Left ventricle myocardium superior (tissue), 1 donor: ENCODE results near the gene UGT1A7. TPM values are rescaled to one million over a fixed set of nuclear protein-coding genes. Genes with fewer than 3 reads are reported as not detected.
"Not testable (repeated sequence)": the region's sequence is repeated elsewhere in the genome, so short reads cannot be mapped to it uniquely, and the experiment has no call there.

Experiments used
- ATAC-seq: fragments of 200-7000 bp; cut with Tn5 transposase; one replicate; pipeline ENCODE4 v1.9.1; 2020; ENCODE audit warnings: mild to moderate bottlenecking, moderate library complexity
- DNase-seq: peaks from one replicate; pipeline ENCODE4 v3.0.0-alpha.2; 2020
- intact Hi-C: fragments of 100-400 bp; cut with micrococcal nuclease; formaldehyde crosslinking; loops from one replicate; pipeline ENCODE4 v1.11.0; 2022
- long read RNA-seq: library from polyadenylated mRNA; unstranded; transcript quantifications from one replicate; pipeline ENCODE4 v2.0.0, GENCODE V29; 2021
- total RNA-seq: library from RNA; stranded (reverse); fragmentation: NEBNext Ultra II Directional; extraction: Animal tissue kit (Norgen Biotek cat#: 25700); gene quantifications from one replicate; pipeline ENCODE4 v1.2.1, GENCODE V29; 2021
- donor health status: DM: no; HTN: yes; CAD: no; lungs with severe emphysema.

UGT1A7 gene
- total RNA-seq = not detected
- long read RNA-seq = 0 reads

DNA sequence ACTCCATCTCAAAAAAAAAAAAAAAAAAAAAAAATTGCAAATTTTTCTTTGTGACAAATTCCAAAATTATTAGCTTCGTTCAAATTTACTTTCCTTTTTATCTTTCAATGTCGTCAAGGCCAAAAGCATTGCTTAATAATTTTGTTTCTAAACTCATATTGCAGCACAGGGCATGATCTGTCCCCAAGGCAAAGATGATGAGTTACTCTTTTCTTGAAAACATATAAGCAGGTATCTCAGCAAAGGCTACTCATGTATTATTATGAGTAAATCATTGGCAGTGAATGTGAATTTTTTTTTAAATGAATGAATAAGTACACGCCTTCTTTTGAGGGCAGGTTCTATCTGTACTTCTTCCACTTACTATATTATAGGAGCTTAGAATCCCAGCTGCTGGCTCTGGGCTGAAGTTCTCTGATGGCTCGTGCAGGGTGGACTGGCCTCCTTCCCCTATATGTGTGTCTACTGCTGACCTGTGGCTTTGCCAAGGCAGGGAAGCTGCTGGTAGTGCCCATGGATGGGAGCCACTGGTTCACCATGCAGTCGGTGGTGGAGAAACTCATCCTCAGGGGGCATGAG, at the start of gene UGT1A7:
TSS of gene UGT1A7 (plus strand) at position 381 of the 579 bp plus-strand sequence. CDS start at position 418, 37 bp downstream.
- intact Hi-C loops = no loop called here
- ATAC-seq (no peak), DNase-seq (no peak)

GRCh38 chr2:233636306-233636705, 45.4 kb upstream of the UGT1A7 start, which contains the start of gene UGT1A10:
Gene UGT1A10, plus strand, starts transcription at chr2:233636448. Its CDS starts 75 bp downstream, at chr2:233636523.
- intact Hi-C loops, ATAC-seq, DNase-seq: not testable (repeated sequence)

DNA sequence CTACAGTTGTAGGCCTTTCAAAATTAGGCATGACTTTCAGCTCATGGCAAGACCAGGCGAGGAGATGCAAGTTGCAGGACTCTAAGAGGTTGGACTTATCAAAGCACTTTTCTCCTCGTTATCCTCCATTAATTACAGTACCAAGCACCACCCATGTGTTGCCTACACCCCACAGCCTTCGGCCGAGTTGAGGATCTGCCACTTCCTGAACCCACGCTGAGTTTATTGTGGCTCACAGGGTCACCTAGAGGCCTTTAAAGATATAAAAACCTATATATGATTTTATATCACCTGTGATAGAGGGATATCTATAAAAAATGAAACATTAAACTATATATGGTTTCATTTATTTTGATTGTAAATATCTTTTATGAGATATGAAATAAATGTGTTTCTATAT, 42.9 kb upstream of the UGT1A7 start:
- intact Hi-C loops = no loop called here
- no peak for ATAC-seq

GRCh38 chr2:233639860-233640259, 41.8 kb upstream of the UGT1A7 start:
- intact Hi-C loops = no loop called here
- DNase-seq (no peak), ATAC-seq (no peak)

More for the DNA sequence above, 42.9 kb upstream of the UGT1A7 start:
- no peak for DNase-seq

DNA sequence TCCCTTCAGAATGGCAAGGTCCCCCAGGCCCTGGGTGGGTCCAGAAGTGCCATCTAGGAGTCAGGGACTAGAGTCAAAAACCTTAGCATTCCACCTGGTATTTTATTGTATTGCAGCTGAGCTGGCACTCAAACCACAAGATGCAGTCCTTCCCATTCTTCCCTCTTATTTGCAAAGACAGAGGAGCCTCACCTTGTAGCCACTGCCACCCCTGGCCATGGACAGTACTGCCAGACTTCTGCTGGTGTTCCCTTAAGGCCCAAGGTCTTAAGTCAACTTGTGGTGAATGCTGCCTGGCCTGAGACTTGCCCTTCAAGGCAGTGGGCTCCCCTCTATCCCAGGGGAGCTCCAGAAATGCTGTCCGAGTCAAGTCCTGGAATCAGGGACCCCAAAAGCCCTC, 38.6 kb upstream of the UGT1A7 start:
- DNase-seq (no peak), ATAC-seq (no peak)
- intact Hi-C loops = no loop called here

DNA sequence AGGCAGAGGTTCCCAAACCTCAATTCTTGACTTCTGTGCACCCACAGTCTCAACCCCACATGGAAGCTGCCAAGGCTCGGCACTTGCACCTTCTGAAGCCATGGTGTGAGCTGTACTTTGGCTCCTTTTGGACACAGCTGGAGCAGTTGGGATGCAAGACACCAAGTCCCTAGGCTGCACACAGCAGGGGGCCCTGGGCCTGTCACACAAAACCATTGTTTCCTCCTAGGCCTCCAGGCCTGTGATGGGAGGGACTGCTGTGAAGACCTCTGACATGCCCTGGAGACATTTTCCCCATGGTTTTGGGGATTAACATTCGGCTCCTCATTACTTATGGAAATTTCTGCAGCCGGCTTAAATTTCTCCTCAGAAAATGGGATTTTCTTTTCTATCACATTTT, 35.7 kb upstream of the UGT1A7 start:
- intact Hi-C loops, ATAC-seq, DNase-seq: not testable (repeated sequence)

GRCh38 chr2:233650981-233651380, 30.7 kb upstream of the UGT1A7 start:
- ATAC-seq (no peak), DNase-seq (no peak)
- intact Hi-C loops = no loop called here

DNA sequence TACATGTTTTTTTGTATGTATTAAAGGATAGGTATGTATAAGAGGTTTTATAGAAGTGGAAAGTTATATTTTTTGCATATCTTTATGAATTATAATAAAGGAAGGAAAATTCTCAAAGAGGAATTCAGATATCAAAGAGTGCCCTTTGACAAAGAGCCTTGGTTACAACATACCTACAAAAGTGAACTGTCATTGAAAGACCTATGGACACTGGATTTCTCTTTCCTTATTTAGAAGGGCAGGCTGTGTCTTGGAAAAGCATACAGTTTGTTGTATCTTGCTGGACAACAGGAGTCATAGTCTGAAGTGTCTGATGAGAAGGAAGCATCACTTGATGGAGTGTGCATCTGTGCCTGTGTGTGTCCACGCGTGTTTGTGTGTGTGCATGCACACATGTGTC, 30.3 kb upstream of the UGT1A7 start:
- DNase-seq (no peak), ATAC-seq (no peak)

GRCh38 chr2:233654501-233654900, 27.2 kb upstream of the UGT1A7 start:
- intact Hi-C loops = no loop called here
- DNase-seq = no peak
- no peak for ATAC-seq

More for the DNA sequence above, 30.3 kb upstream of the UGT1A7 start:
- intact Hi-C loops = no loop called here

DNA sequence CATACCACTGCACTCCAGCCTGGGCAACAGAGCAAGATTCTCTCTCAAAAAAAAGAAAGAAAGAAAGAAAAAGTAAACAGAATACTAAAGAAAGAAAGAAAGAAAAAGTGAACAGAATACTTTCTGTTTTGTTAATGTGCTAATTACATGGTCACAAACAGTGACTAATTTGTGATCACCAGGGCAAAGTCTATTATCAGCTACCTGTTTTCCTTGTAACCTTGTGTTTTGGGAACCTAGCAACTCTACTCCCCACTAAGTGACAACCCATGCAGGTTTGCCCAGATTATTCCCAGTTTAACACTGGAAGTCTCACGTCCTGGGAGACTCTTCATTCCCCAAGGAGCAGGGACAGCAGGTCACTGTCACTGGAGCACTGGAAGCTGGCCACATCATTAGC, 26.7 kb upstream of the UGT1A7 start:
- ATAC-seq = no peak
- intact Hi-C loops = no loop called here
- DNase-seq = no peak

DNA sequence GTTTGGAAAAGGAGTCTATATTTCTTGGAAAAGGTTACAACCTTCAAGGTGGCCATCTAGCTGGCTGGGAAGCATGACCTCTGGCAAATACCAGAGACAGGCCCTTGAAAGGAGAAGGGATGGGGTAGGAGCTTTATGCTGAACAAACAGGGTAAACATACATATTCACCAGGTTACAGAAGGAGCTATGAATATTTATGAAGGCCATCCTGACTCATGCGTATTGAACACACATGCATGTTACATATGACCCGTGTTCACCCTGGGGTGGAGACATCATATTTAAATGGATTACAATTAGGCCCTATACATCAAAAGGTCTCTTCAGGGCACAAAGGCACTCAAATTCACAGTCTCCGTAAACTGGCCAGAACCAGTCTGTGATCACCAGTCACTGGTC, 25.8 kb upstream of the UGT1A7 start:
- intact Hi-C loops, DNase-seq, ATAC-seq: not testable (repeated sequence)

GRCh38 chr2:233656443-233656842, 25.3 kb upstream of the UGT1A7 start:
- ATAC-seq = no peak
- intact Hi-C loops = no loop called here
- DNase-seq = no peak

GRCh38 chr2:233658610-233659009, 23.1 kb upstream of the UGT1A7 start:
- DNase-seq (no peak), ATAC-seq (no peak)
- intact Hi-C loops = no loop called here

- no peak for ATAC-seq
- intact Hi-C loops = no loop called here
Measured at GRCh38 chr2:233663911-233664310, 17.8 kb upstream of the UGT1A7 start.

GRCh38 chr2:233668605-233669260, 13.0 kb upstream of the UGT1A7 start:
- intact Hi-C loops = no loop called here
- no peak for ATAC-seq
- no peak for DNase-seq

More at GRCh38 chr2:233663911-233664310, 17.8 kb upstream of the UGT1A7 start:
- DNase-seq = no peak

DNA sequence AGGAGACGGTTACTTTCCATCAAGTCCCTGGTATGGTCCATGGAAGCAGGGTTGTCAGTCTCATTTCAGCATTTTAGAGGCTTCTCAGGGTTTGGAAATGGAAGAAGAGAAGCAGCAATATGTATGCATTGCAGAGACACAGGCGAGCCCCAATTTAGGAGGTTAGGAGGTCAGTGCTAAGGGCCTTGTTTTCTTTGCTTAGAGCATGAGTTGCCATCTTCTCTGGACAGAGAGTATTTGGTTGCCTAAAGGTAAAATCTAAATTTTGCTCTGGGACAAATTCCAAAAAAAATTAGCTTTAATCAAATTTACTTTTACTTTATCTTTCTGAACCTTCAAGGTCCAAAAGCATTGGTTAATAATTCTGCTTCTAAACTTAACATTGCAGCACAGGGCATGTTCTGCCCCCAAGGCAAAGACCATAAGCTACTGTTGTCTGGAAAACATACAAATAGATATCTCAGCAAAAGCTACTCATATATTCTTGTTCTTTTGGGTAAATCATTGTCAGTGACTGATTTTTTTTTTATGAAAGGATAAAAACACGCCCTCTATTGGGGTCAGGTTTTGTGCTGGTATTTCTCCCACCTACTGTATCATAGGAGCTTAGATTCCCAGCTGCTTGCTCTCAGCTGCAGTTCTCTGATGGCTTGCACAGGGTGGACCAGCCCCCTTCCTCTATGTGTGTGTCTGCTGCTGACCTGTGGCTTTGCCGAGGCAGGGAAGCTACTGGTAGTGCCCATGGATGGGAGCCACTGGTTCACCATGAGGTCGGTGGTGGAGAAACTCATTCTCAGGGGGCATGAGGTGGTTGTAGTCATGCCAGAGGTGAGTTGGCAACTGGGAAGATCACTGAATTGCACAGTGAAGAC, 10.2 kb upstream of the UGT1A7 start, which contains the start of gene UGT1A9:
TSS of gene UGT1A9 (plus strand) at position 609 of the 872 bp plus-strand sequence. CDS start at position 646, 37 bp downstream.
- intact Hi-C loops = no loop called here
- DNase-seq (no peak), ATAC-seq (no peak)

GRCh38 chr2:233672886-233673285, 8.8 kb upstream of the UGT1A7 start:
- ATAC-seq = no peak
- no peak for DNase-seq
- intact Hi-C loops = no loop called here

DNA sequence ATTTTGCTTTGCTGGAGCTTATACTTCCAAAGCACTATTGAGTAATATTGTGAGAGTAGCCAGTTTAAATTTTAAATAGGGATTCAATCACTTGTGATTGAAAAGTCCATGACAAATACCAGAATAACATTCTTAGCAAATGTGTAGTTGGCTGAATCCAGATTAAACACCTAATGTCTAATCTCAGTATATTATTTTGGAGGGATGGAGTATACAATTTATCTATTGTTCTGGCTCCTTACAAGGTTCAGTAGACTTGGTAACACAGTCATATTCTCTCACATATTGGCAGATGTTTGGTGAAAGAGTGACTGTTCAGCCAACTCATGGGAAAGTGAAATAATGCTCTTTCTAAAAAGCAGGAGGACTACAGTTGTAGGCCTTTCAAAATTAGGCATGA, 7.8 kb upstream of the UGT1A7 start:
- no peak for DNase-seq
- intact Hi-C loops = no loop called here
- ATAC-seq = no peak

- intact Hi-C loops = no loop called here
- DNase-seq (no peak), ATAC-seq (no peak)
Measured at GRCh38 chr2:233674314-233674713, 7.4 kb upstream of the UGT1A7 start.

- ATAC-seq = no peak
- intact Hi-C loops = no loop called here
- no peak for DNase-seq
Measured at GRCh38 chr2:233674995-233675394, 6.7 kb upstream of the UGT1A7 start.
